Ovary (tissue), 3 donors: ENCODE results near the gene TBL2.

Experiments used
- CTCF ChIP-seq, 3 donors: fragments of 450-650 bp in 2 of 3; fragments of 200-600 bp in 1 of 3; IDR thresholded peaks; one replicate each; pipeline versions ENCODE4 v1.5.1 to v1.8.0; 2016 to 2022; ENCODE audit warnings: antibody characterized with exemption in 3 of 3, mild to moderate bottlenecking in 1 of 3
- EP300 ChIP-seq: sonication (generic); formaldehyde crosslinking; IDR thresholded peaks from one replicate; pipeline ENCODE4 v1.6.1; 2017; ENCODE audit warnings: antibody characterized with exemption
- donor health status: DM: no; HTN: no; CAD: no.

DNA sequence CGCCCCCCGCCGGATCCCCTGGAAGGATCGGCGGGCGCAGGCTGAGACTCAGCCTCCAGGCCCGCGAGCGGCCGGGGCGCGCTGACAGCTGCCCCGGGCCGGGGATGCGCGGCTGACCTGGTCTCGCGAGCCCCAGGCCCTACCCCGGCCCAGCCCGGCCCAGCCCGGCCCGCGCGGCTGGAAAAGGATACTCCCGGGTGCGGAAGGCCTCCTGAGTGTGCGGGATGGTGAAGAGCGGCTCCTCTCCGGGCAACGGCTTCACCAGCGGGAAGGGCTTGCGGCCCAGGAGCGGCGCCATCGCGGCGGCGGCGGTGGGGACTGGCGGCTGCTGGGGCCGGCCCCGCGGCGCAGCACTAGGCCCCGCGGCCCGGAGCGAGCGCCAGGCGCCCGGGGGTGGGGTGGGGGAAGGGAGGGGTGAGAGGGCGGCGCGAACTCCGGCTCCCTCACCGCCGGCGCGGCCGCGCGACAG is 56.7 kb downstream of the TBL2 start:
- no peak for TF ChIP-seq CTCF (IDR thresholded peaks at IDR 0.05)
- TF ChIP-seq EP300 = no peak
